ENCODE data around the gene CHRNA3.
A peak's percentile ranks its signal among the peaks of the same experiment; 100 is the strongest.

The CHRNA3 gene

GRCh38 chr15:78567531-78567930, 53.3 kb downstream of the CHRNA3 start (continued):
- TF ChIP-seq TSHZ1 (tag by site-specific recombination; IDR thresholded peaks at IDR 0.05; ENCODE audit: borderline replicate concordance) (no peak), BCL11B (tag by site-specific recombination; IDR thresholded peaks at IDR 0.05; ENCODE audit: low read depth) (no peak), ZNF518A (tag by site-specific recombination; conservative IDR thresholded peaks at IDR 0.05; ENCODE audit: low read depth) (no peak), ZNF561 (tag by site-specific recombination; IDR thresholded peaks at IDR 0.05; ENCODE audit: borderline replicate concordance) (no peak), GLIS1 (tag by site-specific recombination; IDR thresholded peaks at IDR 0.05) (peak; percentile 20; the same call in 1 of the 2 replicates), ZNF280C (tag by site-specific recombination; IDR thresholded peaks at IDR 0.05) (no peak), INSM2 (tag by site-specific recombination; IDR thresholded peaks at IDR 0.05) (no peak), IKZF3 (tag by site-specific recombination; IDR thresholded peaks at IDR 0.05) (no peak), ZBTB21 (tag by site-specific recombination; IDR thresholded peaks at IDR 0.05) (no peak), ZFHX2 (tag by site-specific recombination; conservative IDR thresholded peaks at IDR 0.05) (peak; percentile 34), ZBTB11 (tag by site-specific recombination; conservative IDR thresholded peaks at IDR 0.05; ENCODE audit: low read depth) (no peak), ZNF488 (tag by site-specific recombination; IDR thresholded peaks at IDR 0.05) (no peak), PRDM4 (tag by site-specific recombination; IDR thresholded peaks at IDR 0.05) (no peak), ZNF211 (tag by site-specific recombination; IDR thresholded peaks at IDR 0.05; ENCODE audit: low read depth) (no peak), ZNF366 (tag by site-specific recombination; conservative IDR thresholded peaks at IDR 0.05) (peak; percentile 71; the same call in 1 of the 2 replicates), ZNF645 (tag by site-specific recombination; IDR thresholded peaks at IDR 0.05) (no peak), ZNF23 (tag by site-specific recombination; IDR thresholded peaks at IDR 0.05; ENCODE audit: borderline replicate concordance) (no peak)
